OCI-LY1 (cell line): Measurements from ENCODE around the gene PTH1R.

Experiments
- CTCF ChIP-seq: fragments of 200-600 bp; sonication (generic), shearing (Covaris generic); IDR thresholded peaks from 2 replicates; pipeline ENCODE4 v1.5.1; 2017; ENCODE audit warnings: mild to moderate bottlenecking, antibody characterized with exemption, low read length, moderate library complexity, mixed read lengths
- EZH2 ChIP-seq: fragments of 200-600 bp; sonication (generic), shearing (Covaris generic); IDR thresholded peaks from 2 replicates; pipeline ENCODE4 v1.8.0; 2017; ENCODE audit warnings: borderline replicate concordance, mixed run types, mild to moderate bottlenecking, antibody characterized with exemption, low read length, moderate library complexity, mixed read lengths

- no peak for TF ChIP-seq CTCF
- no peak for TF ChIP-seq EZH2
Observed at GRCh38 chr3:46893146-46893748, 15.7 kb downstream of the PTH1R start.
